H9 (cell line): ENCODE data around the gene SRPK1. TPM values are rescaled to one million over a fixed set of nuclear protein-coding genes. Genes with fewer than 3 reads are reported as not detected.

Experiments used
- DNase-seq: peaks from one replicate; pipeline ENCODE4 v3.0.0-alpha.2; 2017
- H2AFZ ChIP-seq: one replicate; pipeline ENCODE4 v1.6.1; 2013; ENCODE audit warnings: mild to moderate bottlenecking, low read length, control low read depth, moderate library complexity
- H2AK5ac ChIP-seq: 2 replicates; pipeline ENCODE4 v1.6.1; 2013; ENCODE audit warnings: low read length, control low read depth, mixed read lengths; ENCODE audit not compliant: insufficient read length
- H2BK120ac ChIP-seq: one replicate; pipeline ENCODE4 v1.6.1; 2013; ENCODE audit warnings: low read depth, mild to moderate bottlenecking, low read length, control low read depth, inconsistent platforms; ENCODE audit not compliant: poor library complexity, severe bottlenecking
- H2BK12ac ChIP-seq: 2 replicates; pipeline ENCODE4 v1.6.1; 2013; ENCODE audit warnings: low read length, control low read depth, mixed read lengths, low read depth; ENCODE audit not compliant: insufficient read length
- H2BK15ac ChIP-seq: 2 replicates; pipeline ENCODE4 v1.6.1; 2013; ENCODE audit warnings: low read depth, low read length, control low read depth
- H2BK20ac ChIP-seq: one replicate; pipeline ENCODE4 v1.6.1; 2013; ENCODE audit warnings: low read depth, mild to moderate bottlenecking, low read length, control low read depth, inconsistent platforms; ENCODE audit not compliant: poor library complexity, severe bottlenecking
- H2BK5ac ChIP-seq: 2 replicates; pipeline ENCODE4 v1.6.1; 2013; ENCODE audit warnings: low read length, control low read depth, mixed read lengths; ENCODE audit not compliant: insufficient read length
- H3K14ac ChIP-seq: 2 replicates; pipeline ENCODE4 v1.6.1; 2013; ENCODE audit warnings: low read length, control low read depth; ENCODE audit not compliant: insufficient read depth
- H3K18ac ChIP-seq: 2 replicates; pipeline ENCODE4 v1.6.1; 2013; ENCODE audit warnings: low read depth, mild to moderate bottlenecking, mixed read lengths, low read length, control low read depth; ENCODE audit not compliant: insufficient read length
- H3K23ac ChIP-seq: 2 replicates; pipeline ENCODE4 v1.6.1; 2013; ENCODE audit warnings: low read length, control low read depth, mixed read lengths, low read depth; ENCODE audit not compliant: insufficient read length
- H3K23me2 ChIP-seq: 2 replicates; pipeline ENCODE4 v1.6.1; 2013; ENCODE audit warnings: low read depth, mild to moderate bottlenecking, mixed read lengths, low read length, control low read depth; ENCODE audit not compliant: insufficient read length, poor library complexity, severe bottlenecking
- H3K27ac ChIP-seq: 2 replicates; pipeline ENCODE4 v1.5.1; 2013; ENCODE audit warnings: low read length, control low read depth, mixed read lengths, low read depth; ENCODE audit not compliant: insufficient read length
- H3K27me3 ChIP-seq: 2 replicates; pipeline ENCODE4 v1.6.1; 2013; ENCODE audit warnings: low read length, control low read depth, inconsistent platforms; ENCODE audit not compliant: insufficient read depth
- H3K4ac ChIP-seq: 2 replicates; pipeline ENCODE4 v1.6.1; 2013; ENCODE audit warnings: low read depth, mild to moderate bottlenecking, control low read depth, inconsistent platforms, low read length, moderate library complexity
- H3K4me1 ChIP-seq: 2 replicates; pipeline ENCODE4 v1.6.1; 2013; ENCODE audit warnings: low read length, control low read depth, inconsistent platforms; ENCODE audit not compliant: insufficient read depth
- H3K4me2 ChIP-seq: 2 replicates; pipeline ENCODE4 v1.6.1; 2013; ENCODE audit warnings: low read length, control low read depth, mixed read lengths; ENCODE audit not compliant: insufficient read length, insufficient read depth
- H3K56ac ChIP-seq: 2 replicates; pipeline ENCODE4 v1.6.1; 2013; ENCODE audit warnings: low read depth, mild to moderate bottlenecking, mixed read lengths, low read length, control low read depth; ENCODE audit not compliant: insufficient read length
- H3K79me1 ChIP-seq: 2 replicates; pipeline ENCODE4 v1.6.1; 2013; ENCODE audit warnings: low read depth, mild to moderate bottlenecking, moderate library complexity, low read length, control low read depth, inconsistent platforms; ENCODE audit not compliant: insufficient read depth, poor library complexity, severe bottlenecking
- H3K79me2 ChIP-seq: 2 replicates; pipeline ENCODE4 v1.6.1; 2013; ENCODE audit warnings: low read length, control low read depth, inconsistent platforms; ENCODE audit not compliant: insufficient read depth
- H3K9ac ChIP-seq: 2 replicates; pipeline ENCODE4 v1.6.1; 2013; ENCODE audit warnings: low read length, control low read depth, mixed read lengths; ENCODE audit not compliant: insufficient read length; ENCODE audit errors: extremely low read depth
- H3K9me3 ChIP-seq: one replicate; pipeline ENCODE4 v1.6.1; 2013; ENCODE audit warnings: low read depth, low read length, inconsistent platforms; ENCODE audit not compliant: control insufficient read depth
- H3T11ph ChIP-seq: one replicate; pipeline ENCODE4 v1.6.1; 2013; ENCODE audit warnings: mild to moderate bottlenecking, low read length, control low read depth, inconsistent platforms
- H4K20me1 ChIP-seq: one replicate; pipeline ENCODE4 v1.6.1; 2013; ENCODE audit not compliant: control insufficient read depth, insufficient read length, insufficient read depth
- H4K5ac ChIP-seq: 2 replicates; pipeline ENCODE4 v1.6.1; 2013; ENCODE audit warnings: low read depth, mild to moderate bottlenecking, mixed read lengths, low read length, control low read depth; ENCODE audit not compliant: insufficient read length
- H4K8ac ChIP-seq: replicated peaks from 2 replicates; pipeline ENCODE4 v1.6.1; 2013; ENCODE audit warnings: low read length, control low read depth, mixed read lengths, low read depth; ENCODE audit not compliant: insufficient read length
- H4K91ac ChIP-seq: 2 replicates; pipeline ENCODE4 v1.6.1; 2013; ENCODE audit warnings: low read depth, mild to moderate bottlenecking, moderate library complexity, mixed read lengths, low read length, control low read depth; ENCODE audit not compliant: insufficient read length
- H3K27ac Mint-ChIP-seq, 3 experiments: 2 replicates in 2 of 3; 3 replicates in 1 of 3; pipeline ENCODE4 v1.8.0; 2020 to 2021; ENCODE audit warnings: mixed read lengths in 3 of 3, mild to moderate bottlenecking in 1 of 3, moderate library complexity in 1 of 3
- H3K27me3 Mint-ChIP-seq: 2 replicates; pipeline ENCODE4 v1.8.0; 2021; ENCODE audit warnings: low read depth, mild to moderate bottlenecking, moderate library complexity, mixed read lengths
- H3K36me3 Mint-ChIP-seq, 3 experiments: 2 replicates in 2 of 3; 3 replicates in 1 of 3; pipeline ENCODE4 v1.8.0; 2020 to 2021; ENCODE audit warnings: low read depth in 3 of 3, mixed read lengths in 3 of 3; ENCODE audit not compliant: insufficient read depth in 1 of 3
- H3K4me1 Mint-ChIP-seq, 2 experiments: 2 replicates each; pipeline ENCODE4 v1.8.0; 2020; ENCODE audit warnings: mixed read lengths in 2 of 2
- H3K4me3 Mint-ChIP-seq, 2 experiments: 2 replicates in 1 of 2; 3 replicates in 1 of 2; pipeline ENCODE4 v1.8.0; 2020 to 2021; ENCODE audit warnings: mild to moderate bottlenecking in 2 of 2, mixed read lengths in 2 of 2, moderate library complexity in 1 of 2
- H3K9me3 Mint-ChIP-seq, 2 experiments: 2 replicates in 1 of 2; 3 replicates in 1 of 2; pipeline ENCODE4 v1.8.0; 2020; ENCODE audit warnings: mild to moderate bottlenecking in 2 of 2, mixed read lengths in 2 of 2, moderate library complexity in 1 of 2
- WGBS: extraction: QIAGEN DNeasy Blood & Tissue Kit; methylation state at CpG from one replicate; pipeline ENCODE4 v1.1.7; 2013; ENCODE audit warnings: missing lambda C conversion rate, low lambda C conversion rate, mixed read lengths; ENCODE audit not compliant: insufficient read length; ENCODE audit errors: extremely low coverage; 5-methylcytosine and 5-hydroxymethylcytosine counted together
- total RNA-seq: library from RNA; stranded (reverse); gene quantifications from 2 replicates; pipeline ENCODE4 v1.2.1, GENCODE V29; 2021
- TF ChIP-seq, protein P1 (sequence below): fragments of 200-600 bp; sonication (generic); conservative IDR thresholded peaks from 3 replicates; pipeline ENCODE4 v1.8.0; 2021; ENCODE audit warnings: antibody characterized with exemption, mild to moderate bottlenecking

Gene SRPK1
- total RNA-seq, 1 experiment from 2014 or later = 93.2 TPM

DNA sequence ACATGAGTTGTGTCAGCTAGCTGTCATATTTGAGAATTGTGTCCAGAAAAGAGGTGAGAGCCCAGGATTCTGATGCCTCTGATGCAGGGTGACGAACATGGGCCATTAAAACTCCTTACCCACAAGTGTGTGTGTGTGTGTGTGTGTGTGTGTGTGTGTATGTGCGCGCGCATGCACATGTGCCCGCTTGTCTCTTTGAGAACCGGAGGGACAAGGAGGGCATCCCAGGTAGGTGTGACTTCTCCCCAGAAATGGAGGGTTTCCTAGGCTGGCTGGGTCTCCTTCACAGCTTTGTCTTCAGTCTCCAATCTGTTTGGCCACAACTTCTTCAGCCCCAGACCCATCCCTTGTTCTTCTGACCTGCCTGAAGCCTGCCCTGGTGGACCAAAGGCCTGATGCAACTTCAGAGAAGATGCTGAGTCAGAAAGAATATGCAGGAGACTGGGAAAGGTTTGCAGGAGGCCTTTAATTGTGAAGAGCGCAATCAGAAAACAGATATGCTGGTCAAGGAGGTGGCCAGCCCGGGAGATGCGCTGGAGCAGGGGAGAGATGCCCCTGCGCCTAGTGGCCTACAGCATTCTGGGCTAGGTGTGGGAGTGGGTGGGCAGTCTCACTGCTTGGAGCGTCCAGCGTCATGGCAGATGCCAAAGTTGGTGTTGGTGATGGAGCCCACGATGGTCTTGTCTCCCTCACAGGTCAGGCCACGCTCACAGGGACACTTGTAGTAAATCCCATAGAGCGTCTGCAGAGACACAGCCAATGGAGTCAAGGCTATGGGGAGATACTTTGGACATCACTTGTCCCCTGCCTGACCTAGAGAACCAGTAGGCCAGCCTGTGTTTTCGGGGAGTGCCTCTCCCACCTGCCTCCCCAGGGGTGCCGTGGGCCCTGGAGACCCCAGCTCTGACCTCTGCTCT lies 126.1 kb downstream of the SRPK1 start:
- Histone ChIP-seq H3K9ac (no peak overlapping the region), H3K79me1 (no peaks in the 10 kb centered on the region), H2BK12ac (no peak overlapping the region), H3K18ac (no peak overlapping the region), H2BK5ac (no peak overlapping the region), H3K27me3 (no peaks in the 10 kb centered on the region), H2BK15ac (no peak overlapping the region), H3K9me3 (no peaks in the 10 kb centered on the region), H3K4me1 (peaks cover 5% of the 10 kb centered on the region; the same call in 1 of the 2 replicates), H3K14ac (no peak overlapping the region), H3K79me2 (no peaks in the 10 kb centered on the region), H3K4ac (no peak overlapping the region), H3K56ac (no peak overlapping the region), H3K23me2 (no peaks in the 10 kb centered on the region), H4K91ac (no peak overlapping the region), H2BK20ac (no peak overlapping the region), H3K4me2 (no peak overlapping the region), H4K20me1 (no peaks in the 10 kb centered on the region), H2AFZ (no peak overlapping the region), H4K5ac (no peak overlapping the region), H3K27ac (no peak overlapping the region), H2AK5ac (no peak overlapping the region), H2BK120ac (no peak overlapping the region), H4K8ac (no peak overlapping the region), H3K23ac (no peak overlapping the region), H3T11ph (no peak overlapping the region)
- Mint-ChIP-seq H3K27ac (0 out of 7 replicates have a peak overlapping the region, but pooled peaks of 1 of the 3 experiments have one; percentile 12), H3K4me3 (no peak overlapping the region), H3K27me3 (peaks cover under 1% of the 10 kb centered on the region; the same call in 1 of the 2 replicates), H3K36me3 (peaks cover 0 to 2% (median 0%) of the 10 kb centered on the region in 3 experiments; a peak in 1 of 7 replicates), H3K4me1 (peaks cover 12 to 17% of the 10 kb centered on the region in 2 experiments), H3K9me3 (no peaks in the 10 kb centered on the region)
- no CpG with 5 or more reads among the region's 17 CpGs for WGBS
- DNase-seq = no peak
- TF ChIP-seq, protein P1, sequence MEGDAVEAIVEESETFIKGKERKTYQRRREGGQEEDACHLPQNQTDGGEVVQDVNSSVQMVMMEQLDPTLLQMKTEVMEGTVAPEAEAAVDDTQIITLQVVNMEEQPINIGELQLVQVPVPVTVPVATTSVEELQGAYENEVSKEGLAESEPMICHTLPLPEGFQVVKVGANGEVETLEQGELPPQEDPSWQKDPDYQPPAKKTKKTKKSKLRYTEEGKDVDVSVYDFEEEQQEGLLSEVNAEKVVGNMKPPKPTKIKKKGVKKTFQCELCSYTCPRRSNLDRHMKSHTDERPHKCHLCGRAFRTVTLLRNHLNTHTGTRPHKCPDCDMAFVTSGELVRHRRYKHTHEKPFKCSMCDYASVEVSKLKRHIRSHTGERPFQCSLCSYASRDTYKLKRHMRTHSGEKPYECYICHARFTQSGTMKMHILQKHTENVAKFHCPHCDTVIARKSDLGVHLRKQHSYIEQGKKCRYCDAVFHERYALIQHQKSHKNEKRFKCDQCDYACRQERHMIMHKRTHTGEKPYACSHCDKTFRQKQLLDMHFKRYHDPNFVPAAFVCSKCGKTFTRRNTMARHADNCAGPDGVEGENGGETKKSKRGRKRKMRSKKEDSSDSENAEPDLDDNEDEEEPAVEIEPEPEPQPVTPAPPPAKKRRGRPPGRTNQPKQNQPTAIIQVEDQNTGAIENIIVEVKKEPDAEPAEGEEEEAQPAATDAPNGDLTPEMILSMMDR = no peak
